ENCODE results near the gene HK1.

GRCh38 chr10:69268761-69269416, 9.4 kb upstream of the HK1 start:
- TF ChIP-seq EP300 (IDR thresholded peaks at IDR 0.05) (no peak), CTCF (IDR thresholded peaks at IDR 0.05) (no peak), POLR2A (IDR thresholded peaks at IDR 0.05) (no peak), POLR2AphosphoS5 (IDR thresholded peaks at IDR 0.05) (no peak)

All from suprapubic skin (tissue), 4 donors.